Muscle layer of duodenum (tissue), 2 donors: ENCODE results near the gene TFEB.

Experiments used
- H3K27ac ChIP-seq: one replicate; pipeline ENCODE4 v1.7.0; 2013; ENCODE audit warnings: mild to moderate bottlenecking, low read length
- H3K27me3 ChIP-seq: one replicate; pipeline ENCODE4 v1.7.0; 2013; ENCODE audit warnings: low read depth, mild to moderate bottlenecking, control low read depth, low read length
- H3K36me3 ChIP-seq, 2 donors: one replicate each; pipeline ENCODE4 v1.7.0; 2013; ENCODE audit warnings: low read length in 2 of 2, control low read depth in 1 of 2, mild to moderate bottlenecking in 1 of 2; ENCODE audit not compliant: insufficient read depth in 2 of 2, control insufficient read depth in 1 of 2
- H3K4me1 ChIP-seq, 2 donors: one replicate each; pipeline ENCODE4 v1.7.0; 2013; ENCODE audit warnings: low read length in 2 of 2, mild to moderate bottlenecking in 2 of 2, control low read depth in 1 of 2, moderate library complexity in 1 of 2; ENCODE audit not compliant: insufficient read depth in 2 of 2, control insufficient read depth in 1 of 2
- H3K4me3 ChIP-seq, 2 donors: one replicate each; pipeline ENCODE4 v1.7.0; 2013; ENCODE audit warnings: low read length in 2 of 2, low read depth in 1 of 2, mild to moderate bottlenecking in 1 of 2
- H3K9me3 ChIP-seq, 2 donors: one replicate each; pipeline ENCODE4 v1.7.0; 2013; ENCODE audit warnings: low read length in 2 of 2, control low read depth in 1 of 2, mild to moderate bottlenecking in 1 of 2; ENCODE audit not compliant: control insufficient read depth in 1 of 2
- donor health status: healthy.

Gene TFEB

GRCh38 chr6:41733707-41734665 lies 1.4 kb downstream of the TFEB start:
- Histone ChIP-seq H3K4me3 (peak overlapping the region; percentile 73 to 74), H3K36me3 (no peaks in the 10 kb centered on the region), H3K27me3 (no peaks in the 10 kb centered on the region), H3K27ac (peak overlapping the region; percentile 60), H3K9me3 (no peaks in the 10 kb centered on the region), H3K4me1 (peaks cover 10 to 44% of the 10 kb centered on the region in 2 donors)

GRCh38 chr6:41733360-41733706 lies 2.1 kb downstream of the TFEB start:
- Histone ChIP-seq H3K9me3 (no peaks in the 10 kb centered on the region), H3K27me3 (no peaks in the 10 kb centered on the region), H3K4me3 (peak overlapping the region; percentile 73 to 74), H3K4me1 (peaks cover 10 to 50% of the 10 kb centered on the region in 2 donors), H3K27ac (peak overlapping the region; percentile 60), H3K36me3 (no peaks in the 10 kb centered on the region)

- H3K4me1 ChIP-seq, result peaks cover 10 to 52% of the 10 kb centered on the region in 2 donors
- H3K4me3 ChIP-seq, result peak overlapping the region; percentile 73 to 74
- H3K27me3 ChIP-seq, result no peaks in the 10 kb centered on the region
- peak overlapping the region; percentile 60 for H3K27ac ChIP-seq
- H3K36me3 ChIP-seq, result no peaks in the 10 kb centered on the region
- no peaks in the 10 kb centered on the region for H3K9me3 ChIP-seq
These were observed 2.6 kb downstream of the TFEB start for GRCh38 chr6:41732591-41733359.

- Histone ChIP-seq H3K27ac (no peak overlapping the region), H3K4me1 (peaks cover 10 to 55% of the 10 kb centered on the region in 2 donors), H3K27me3 (no peaks in the 10 kb centered on the region), H3K4me3 (no peak overlapping the region), H3K9me3 (no peaks in the 10 kb centered on the region), H3K36me3 (no peaks in the 10 kb centered on the region)
These were observed 3.3 kb downstream of the TFEB start for GRCh38 chr6:41732149-41732548.

- Histone ChIP-seq H3K9me3 (no peaks in the 10 kb centered on the region), H3K4me3 (no peak overlapping the region), H3K4me1 (peaks cover 10 to 55% of the 10 kb centered on the region in 2 donors), H3K27me3 (no peaks in the 10 kb centered on the region), H3K36me3 (no peaks in the 10 kb centered on the region), H3K27ac (no peak overlapping the region)
These were observed 3.8 kb downstream of the TFEB start for GRCh38 chr6:41731561-41732086.

GRCh38 chr6:41730531-41731436 lies 4.6 kb downstream of the TFEB start:
- H3K9me3 ChIP-seq, result no peaks in the 10 kb centered on the region
- H3K4me3 ChIP-seq, result no peak overlapping the region
- H3K4me1 ChIP-seq, result peaks cover 7 to 52% of the 10 kb centered on the region in 2 donors
- no peaks in the 10 kb centered on the region for H3K36me3 ChIP-seq
- H3K27ac ChIP-seq, result no peak overlapping the region
- no peaks in the 10 kb centered on the region for H3K27me3 ChIP-seq

GRCh38 chr6:41729624-41730023 lies 5.8 kb downstream of the TFEB start:
- Histone ChIP-seq H3K9me3 (no peaks in the 10 kb centered on the region), H3K27ac (no peak overlapping the region), H3K4me1 (peaks cover 5 to 57% of the 10 kb centered on the region in 2 donors), H3K4me3 (no peak overlapping the region), H3K27me3 (no peaks in the 10 kb centered on the region), H3K36me3 (no peaks in the 10 kb centered on the region)

- no peak overlapping the region for H3K27ac ChIP-seq
- H3K9me3 ChIP-seq, result no peaks in the 10 kb centered on the region
- H3K27me3 ChIP-seq, result no peaks in the 10 kb centered on the region
- H3K36me3 ChIP-seq, result no peaks in the 10 kb centered on the region
- H3K4me1 ChIP-seq, result peaks cover 6 to 64% of the 10 kb centered on the region in 2 donors
- H3K4me3 ChIP-seq, result no peak overlapping the region
These were observed 6.5 kb downstream of the TFEB start for GRCh38 chr6:41728954-41729353.

- H3K4me1 ChIP-seq, result peaks cover 10 to 64% of the 10 kb centered on the region in 2 donors
These were observed 7.1 kb downstream of the TFEB start for GRCh38 chr6:41728073-41728936.

GRCh38 chr6:41727705-41728072 lies 7.7 kb downstream of the TFEB start:
- Histone ChIP-seq H3K4me1 (peaks cover 10 to 64% of the 10 kb centered on the region in 2 donors), H3K27ac (no peak overlapping the region), H3K36me3 (no peaks in the 10 kb centered on the region)

More at GRCh38 chr6:41728073-41728936, 7.1 kb downstream of the TFEB start:
- Histone ChIP-seq H3K9me3 (no peaks in the 10 kb centered on the region), H3K4me3 (no peak overlapping the region), H3K27me3 (no peaks in the 10 kb centered on the region), H3K36me3 (no peaks in the 10 kb centered on the region), H3K27ac (no peak overlapping the region)

More at GRCh38 chr6:41727705-41728072, 7.7 kb downstream of the TFEB start:
- no peak overlapping the region for H3K4me3 ChIP-seq
- no peaks in the 10 kb centered on the region for H3K9me3 ChIP-seq
- H3K27me3 ChIP-seq, result no peaks in the 10 kb centered on the region
